GM19324 (cell line): ENCODE results near the gene PDE11A.
"Not testable (repeated sequence)": the region's sequence is repeated elsewhere in the genome, so short reads cannot be mapped to it uniquely, and the experiment has no call there.

Experiments
- ATAC-seq: cut with Tn5 transposase; IDR thresholded peaks from one replicate; pipeline ENCODE4 v1.9.1; 2021; ENCODE audit warnings: mild to moderate bottlenecking, moderate library complexity; ENCODE audit not compliant: unreplicated experiment, low FRiP score

Gene PDE11A

DNA sequence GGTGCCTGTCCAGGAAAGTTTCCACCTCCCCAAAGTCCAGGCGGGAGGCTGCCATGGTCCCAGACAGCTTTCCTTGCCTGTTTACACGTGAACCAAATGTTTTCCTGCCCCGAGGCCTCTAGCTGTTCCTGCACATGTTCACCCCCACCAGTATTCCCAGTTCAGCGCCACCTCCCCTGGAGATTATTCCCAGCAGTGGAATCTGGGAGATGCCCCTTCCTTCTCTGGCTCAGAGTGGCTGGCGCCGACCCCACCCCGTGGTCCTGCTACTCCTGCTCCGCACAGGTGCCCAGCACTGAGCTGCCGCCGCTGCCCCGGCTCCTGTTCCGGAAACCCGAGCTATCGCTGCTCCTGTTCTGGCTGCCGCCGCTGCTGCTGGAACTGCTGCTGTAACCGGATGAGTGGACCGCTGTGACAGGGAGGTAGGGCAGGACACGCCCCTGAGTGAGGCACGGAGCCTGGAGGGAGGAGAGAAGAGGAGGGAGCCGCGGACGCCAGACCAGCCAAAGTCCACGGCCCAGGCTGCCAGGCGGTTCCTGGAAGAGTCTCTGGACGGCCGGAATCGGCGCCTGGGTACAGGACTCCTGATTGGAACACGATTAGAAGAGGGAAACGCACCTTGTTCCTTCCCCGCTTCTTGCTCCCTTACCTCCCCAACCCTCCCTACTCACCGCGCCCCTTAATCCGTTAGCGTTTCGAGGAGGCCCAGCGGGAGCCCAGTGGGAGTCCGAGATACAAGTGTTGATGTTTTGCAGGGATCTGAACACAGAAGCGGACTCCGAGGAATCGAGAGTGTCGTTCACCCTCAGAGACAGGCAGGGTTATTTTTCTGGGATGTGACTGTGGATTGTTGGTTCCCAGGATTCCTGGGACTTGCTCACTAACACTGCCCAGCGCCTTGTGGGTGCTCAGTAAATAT, at the start of gene PDE11A:
Gene PDE11A (minus strand): TSS at position 395 of the 919 bp plus-strand sequence. CDS start 340 bp downstream, at position 55.
- no peak for ATAC-seq

GRCh38 chr2:178119179-178119922, 46.8 kb upstream of the PDE11A start:
- ATAC-seq: no peak

GRCh38 chr2:178117725-178118124, 45.1 kb upstream of the PDE11A start:
- ATAC-seq: no peak

DNA sequence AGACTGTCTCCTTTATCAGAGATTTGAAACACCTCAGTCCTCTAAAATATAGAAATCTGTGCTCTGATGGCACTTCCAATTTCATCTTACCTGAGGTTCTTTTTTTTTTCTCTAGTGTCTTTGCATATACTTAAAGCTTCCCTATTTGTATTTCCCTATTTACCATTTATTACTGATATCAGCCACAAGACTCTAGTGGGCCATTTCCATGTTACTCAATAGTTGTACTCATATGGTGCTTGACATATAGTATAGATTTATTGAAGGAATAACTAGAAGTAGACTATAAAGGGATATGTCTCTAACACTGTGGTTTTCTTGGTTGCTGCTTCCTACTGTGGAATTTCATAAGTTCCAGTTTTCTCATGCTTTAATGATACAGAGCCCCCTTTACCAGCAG, 42.7 kb upstream of the PDE11A start:
- ATAC-seq: no peak

GRCh38 chr2:178114462-178114861, 41.9 kb upstream of the PDE11A start:
- peak; percentile 60 for ATAC-seq

DNA sequence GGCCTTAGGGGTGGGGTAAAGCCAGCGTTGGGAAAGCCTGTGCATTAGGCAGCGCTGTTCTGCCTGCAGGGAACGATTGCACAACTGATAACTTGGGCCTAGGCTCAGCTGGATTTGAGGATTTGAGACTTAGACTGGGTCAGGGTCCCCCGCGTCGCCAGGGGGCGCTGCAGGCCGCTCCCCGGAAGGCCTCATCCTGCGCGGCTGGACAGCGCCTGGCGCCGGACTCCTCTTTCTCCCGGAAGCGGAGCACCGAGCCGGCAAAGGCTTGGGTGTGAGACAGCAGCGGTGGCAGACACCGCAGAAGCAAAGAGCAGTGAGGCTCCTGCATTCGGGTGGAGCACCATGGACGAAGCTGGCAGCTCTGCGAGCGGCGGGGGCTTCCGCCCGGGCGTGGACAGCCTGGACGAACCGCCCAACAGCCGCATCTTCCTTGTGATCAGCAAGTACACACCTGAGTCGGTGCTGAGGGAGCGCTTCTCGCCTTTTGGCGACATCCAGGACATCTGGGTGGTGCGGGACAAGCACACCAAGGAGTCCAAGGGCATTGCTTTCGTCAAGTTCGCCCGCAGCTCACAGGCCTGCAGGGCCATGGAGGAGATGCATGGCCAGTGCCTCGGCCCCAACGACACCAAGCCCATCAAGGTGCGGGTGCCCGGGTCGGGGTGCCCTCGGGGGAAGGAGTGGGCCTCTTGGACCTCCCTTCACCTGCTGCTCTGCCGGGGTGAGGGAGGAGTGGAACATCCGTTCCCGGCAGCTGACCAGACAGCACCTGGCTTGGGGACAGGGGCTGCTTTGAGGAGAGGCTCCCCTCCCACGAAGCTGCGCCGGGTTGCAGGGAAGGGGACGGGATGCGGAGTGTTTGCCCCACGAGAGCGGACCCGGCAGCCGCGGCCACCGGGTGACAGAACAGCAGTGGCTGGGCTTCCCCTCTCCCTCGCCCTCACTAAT, 39.9 kb upstream of the PDE11A start, which contains the start of gene RBM45:
Gene RBM45 (plus strand): TSS at position 236 of the 951 bp plus-strand sequence. CDS start 110 bp downstream, at position 346.
- ATAC-seq: peak; percentile 94

- no peak for ATAC-seq
Measured at GRCh38 chr2:178111743-178112142, 39.2 kb upstream of the PDE11A start.

DNA sequence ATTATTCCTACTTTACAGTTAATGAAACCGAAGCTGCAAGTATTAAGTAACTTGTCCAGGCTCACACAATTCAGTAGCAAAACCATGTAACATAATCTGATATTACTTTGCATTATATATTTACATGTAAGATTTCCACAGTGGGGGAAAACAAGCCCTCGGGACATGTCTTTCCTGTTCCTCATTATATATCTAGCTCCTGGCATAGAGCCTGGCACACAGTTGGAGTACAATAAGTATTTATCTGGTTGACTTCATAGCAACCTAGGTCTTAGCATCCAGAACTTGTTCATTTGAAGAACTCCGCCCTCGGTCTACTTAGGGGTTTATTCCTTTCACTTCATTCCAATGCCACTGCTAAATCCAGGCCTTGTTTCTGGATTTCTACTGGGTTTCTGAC, 38.1 kb upstream of the PDE11A start:
- no peak for ATAC-seq

GRCh38 chr2:178109813-178110212, 37.2 kb upstream of the PDE11A start:
- ATAC-seq: no peak

DNA sequence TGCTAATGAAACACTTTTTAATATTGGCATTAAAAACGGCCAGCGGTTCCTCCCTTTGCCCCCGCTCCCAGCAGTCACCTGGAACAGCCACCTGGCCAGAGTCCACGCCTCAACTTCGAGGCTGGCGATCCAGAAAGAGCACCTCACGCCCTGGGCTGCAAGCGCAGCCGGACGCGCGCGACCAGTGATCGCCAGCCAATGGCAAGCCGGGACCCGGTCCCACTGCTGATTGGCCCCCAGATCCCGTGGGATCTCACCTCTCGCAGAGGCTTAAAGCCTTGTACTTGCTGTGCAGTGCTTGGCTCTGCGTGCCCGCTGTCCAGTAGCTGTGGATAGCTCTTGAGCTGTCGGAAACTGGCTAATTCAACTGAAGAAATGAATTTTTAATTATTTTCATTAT, 35.6 kb upstream of the PDE11A start:
- ATAC-seq: no peak

DNA sequence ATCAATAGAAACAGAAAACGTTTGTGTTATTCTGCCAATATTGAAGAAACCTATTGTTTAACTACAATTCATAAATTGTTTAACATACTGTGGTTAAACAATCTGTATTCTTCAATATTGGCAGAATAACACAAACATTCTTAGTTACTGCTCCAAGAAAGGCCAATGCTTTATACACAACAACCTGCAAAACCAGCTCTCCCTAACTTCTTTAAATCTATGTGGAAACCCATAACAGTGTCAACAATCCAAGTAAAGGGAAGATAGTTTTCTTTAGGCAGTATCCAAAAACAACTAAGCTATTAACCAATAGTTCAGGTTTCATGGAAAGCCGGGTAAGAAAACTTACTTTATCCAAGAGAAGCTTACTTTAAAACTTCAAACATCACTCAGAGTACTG, 33.5 kb upstream of the PDE11A start:
- no peak for ATAC-seq

GRCh38 chr2:178105566-178105965, 33.0 kb upstream of the PDE11A start:
- no peak for ATAC-seq

- ATAC-seq: no peak
Measured at GRCh38 chr2:178101321-178102079, 28.9 kb upstream of the PDE11A start.

GRCh38 chr2:178093471-178093870, 20.9 kb upstream of the PDE11A start:
- no peak for ATAC-seq

DNA sequence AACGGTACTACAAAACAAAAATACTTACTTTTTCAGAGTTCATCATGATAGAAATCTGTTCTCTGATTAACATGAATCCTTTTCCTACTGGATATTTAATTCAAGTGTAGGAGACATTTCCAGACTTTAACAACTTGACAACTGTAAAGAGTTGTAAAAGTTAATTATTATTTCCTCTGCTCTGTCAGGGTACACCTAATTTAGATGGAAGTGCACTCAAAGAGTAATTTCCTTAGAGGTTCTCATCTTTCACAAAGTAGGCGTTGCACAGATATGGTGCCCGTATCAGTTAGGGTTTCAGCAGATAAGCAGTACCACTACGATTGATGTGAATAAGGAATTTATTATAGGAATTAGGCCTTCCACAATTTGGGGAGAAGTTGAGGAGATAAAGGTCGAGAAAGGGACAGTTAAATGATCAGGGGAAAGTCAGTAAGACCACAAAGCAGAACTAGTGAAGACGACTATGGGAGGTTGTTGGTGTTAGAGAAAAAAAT, 16.2 kb upstream of the PDE11A start:
- ATAC-seq: no peak

DNA sequence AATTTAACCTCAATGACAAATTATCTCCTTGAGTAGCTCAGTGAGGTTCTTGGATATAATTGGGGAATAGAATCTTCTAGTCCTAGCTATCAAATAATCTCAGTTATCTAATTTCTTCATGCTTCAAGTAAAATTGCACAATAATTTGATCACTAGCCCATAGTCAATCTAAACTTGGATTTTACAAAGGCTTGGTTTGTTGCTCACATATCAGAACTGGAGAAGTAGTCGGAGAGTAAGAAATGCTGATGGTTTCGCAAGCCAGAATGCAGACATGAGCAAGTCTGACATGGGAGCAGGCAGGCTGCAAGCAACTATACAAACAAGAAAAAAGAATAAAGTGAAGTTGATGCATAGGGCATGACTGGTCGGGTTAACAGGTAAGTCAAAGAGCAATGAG, 11.7 kb upstream of the PDE11A start:
- ATAC-seq: no peak

DNA sequence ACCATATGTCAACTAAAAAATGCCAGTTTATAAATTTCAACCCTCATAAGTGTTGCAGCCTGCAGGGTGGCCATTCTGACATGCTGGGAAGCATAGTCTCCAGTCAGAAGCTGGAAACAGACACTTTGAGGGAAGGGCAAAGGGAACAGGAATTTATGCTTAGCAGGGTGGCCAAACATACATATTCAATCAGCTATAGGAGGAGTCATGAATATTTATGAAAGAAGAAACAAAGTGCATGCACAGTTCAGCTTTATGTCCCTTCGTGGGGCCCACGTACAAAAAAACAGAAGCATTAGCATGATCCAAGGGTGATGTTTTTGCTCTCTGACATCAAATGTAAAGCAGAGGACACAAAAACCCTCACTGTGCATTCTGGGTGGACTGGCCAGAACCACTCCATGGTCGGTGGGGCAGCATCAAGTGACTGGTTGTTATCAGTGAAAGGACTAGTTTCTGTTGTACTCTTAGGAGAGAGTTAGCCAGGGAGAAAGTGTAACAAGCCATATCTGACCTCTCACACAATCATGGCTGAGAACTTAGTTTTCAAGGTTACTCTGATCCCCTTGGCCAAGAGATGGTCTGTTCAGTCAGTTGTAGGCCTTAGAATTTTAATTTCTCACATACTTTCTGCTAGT, 9.9 kb upstream of the PDE11A start:
- ATAC-seq: no peak

DNA sequence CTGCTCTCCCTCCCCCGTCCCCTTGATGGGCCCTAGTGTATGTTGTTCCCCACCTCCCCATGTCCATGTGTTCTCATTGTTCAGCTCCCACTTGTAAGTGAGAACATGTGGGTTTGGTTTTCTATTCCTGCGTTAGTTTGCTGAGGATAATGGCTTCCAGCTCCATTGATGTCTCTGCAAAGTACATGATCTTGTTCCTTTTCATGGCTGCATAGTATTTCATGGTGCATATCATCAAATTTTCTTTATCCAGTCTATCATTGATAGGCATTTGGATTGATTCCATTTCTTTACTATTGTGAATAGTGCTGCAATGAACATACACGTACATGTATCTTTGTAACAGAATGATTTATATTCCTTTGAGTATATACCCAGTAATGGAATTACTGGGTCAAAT, 6.7 kb upstream of the PDE11A start:
- not testable (repeated sequence) for ATAC-seq

GRCh38 chr2:178076130-178076529, 3.6 kb upstream of the PDE11A start:
- ATAC-seq: no peak
